Right atrium auricular region (tissue), 2 donors: ENCODE data around the gene TLX1. TPM values are rescaled to one million over a fixed set of nuclear protein-coding genes. Genes with fewer than 3 reads are reported as not detected.

Experiments
- DNase-seq: peaks from one replicate; pipeline ENCODE4 v3.0.0-alpha.2; 2019; ENCODE audit warnings: low spot score
- H3K27ac ChIP-seq, 2 donors: fragments of 200-600 bp; sonication (generic); 1 replicate in 1 of 2; 2 replicates in 1 of 2; pipeline ENCODE4 v1.5.1; 2016 to 2019
- H3K27me3 ChIP-seq, 2 donors: fragments of 200-600 bp; sonication (generic); one replicate each; pipeline versions ENCODE4 v1.5.1 to v1.6.0; 2017 to 2019
- H3K36me3 ChIP-seq: fragments of 200-600 bp; sonication (generic); one replicate; pipeline ENCODE4 v1.5.1; 2016
- H3K4me1 ChIP-seq, 2 donors: fragments of 200-600 bp; sonication (generic); one replicate each; pipeline versions ENCODE4 v1.5.1 to v1.6.0; 2017 to 2019
- H3K4me3 ChIP-seq, 2 donors: fragments of 200-600 bp; sonication (generic); 1 replicate in 1 of 2; 2 replicates in 1 of 2; pipeline ENCODE4 v1.5.1; 2017 to 2019; ENCODE audit warnings: mild to moderate bottlenecking in 1 of 2, moderate library complexity in 1 of 2
- H3K9me3 ChIP-seq, 2 donors: fragments of 200-600 bp; sonication (generic); one replicate each; pipeline ENCODE4 v1.5.1; 2019
- total RNA-seq, 2 donors: library from RNA; depleted of rRNA; stranded (reverse); fragments of >200 nt; gene quantifications; one replicate each; pipeline ENCODE4 v1.1.0, GENCODE V29; 2016
- TF ChIP-seq, protein P1 (sequence below), 2 donors: fragments of 200-600 bp; sonication (generic); IDR thresholded peaks; one replicate each; pipeline ENCODE4 v1.5.1; 2019; ENCODE audit warnings: antibody characterized with exemption in 2 of 2

The TLX1 gene
- total RNA-seq, 2 donors from 2014 or later: not detected

DNA sequence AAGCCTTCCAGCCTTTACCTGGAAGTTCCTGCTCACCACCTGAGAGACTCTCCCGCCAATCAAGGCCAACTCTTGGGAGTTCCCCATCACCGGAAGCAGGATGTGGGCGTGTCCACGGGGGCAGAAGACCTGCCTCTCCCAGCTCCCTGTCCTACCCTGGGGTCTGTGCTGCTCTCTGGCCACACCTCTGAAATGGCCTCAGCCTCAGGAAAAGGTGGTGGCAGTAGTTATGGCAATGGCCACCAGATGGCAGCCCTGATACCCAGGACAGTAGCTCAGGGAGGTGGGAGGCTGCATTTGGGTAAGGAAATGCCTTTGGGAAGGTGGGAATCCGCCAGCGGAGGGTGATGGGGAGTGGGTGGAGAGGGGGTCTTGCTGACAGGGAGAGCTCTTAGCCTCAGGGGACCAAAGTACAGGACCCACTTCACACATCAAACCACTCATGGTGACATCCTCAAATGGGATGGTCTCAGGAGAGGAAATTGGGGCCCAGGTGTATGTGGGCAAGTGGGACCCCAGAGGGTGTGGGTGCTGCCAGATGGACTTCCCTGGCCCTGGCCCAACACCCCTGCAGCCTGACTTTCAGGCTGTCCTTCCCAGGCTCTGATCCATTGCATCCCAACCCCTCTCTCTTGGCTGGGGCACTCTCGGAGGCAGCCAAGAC is 35.4 kb upstream of the TLX1 start:
- DNase-seq: peak; percentile 64
- H3K27me3 ChIP-seq: peaks cover 0 to 12% of the 10 kb centered on the region in 2 donors
- no peaks in the 10 kb centered on the region for H3K4me1 ChIP-seq

DNA sequence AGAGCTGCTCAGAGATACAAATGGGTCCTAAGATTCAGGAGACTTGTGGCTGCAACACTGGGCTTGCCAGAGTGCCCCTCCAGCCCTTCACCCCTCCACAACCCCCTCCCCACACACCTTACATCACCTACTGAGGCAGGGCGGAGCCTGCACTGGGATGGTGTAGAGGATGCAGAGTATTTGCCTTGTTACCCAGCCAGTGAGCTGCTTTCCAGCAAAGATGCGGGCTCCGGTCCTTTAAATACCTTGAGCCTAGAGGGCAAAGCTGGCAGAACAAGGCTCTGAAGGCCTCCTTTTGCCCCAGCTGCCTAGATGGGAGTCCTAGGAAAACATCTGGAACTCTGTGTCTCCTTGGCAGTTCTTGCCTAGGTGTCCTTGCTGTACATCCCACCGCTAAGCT is 34.7 kb upstream of the TLX1 start:
- no peaks in the 10 kb centered on the region for H3K36me3 ChIP-seq
- TF ChIP-seq, protein P1, sequence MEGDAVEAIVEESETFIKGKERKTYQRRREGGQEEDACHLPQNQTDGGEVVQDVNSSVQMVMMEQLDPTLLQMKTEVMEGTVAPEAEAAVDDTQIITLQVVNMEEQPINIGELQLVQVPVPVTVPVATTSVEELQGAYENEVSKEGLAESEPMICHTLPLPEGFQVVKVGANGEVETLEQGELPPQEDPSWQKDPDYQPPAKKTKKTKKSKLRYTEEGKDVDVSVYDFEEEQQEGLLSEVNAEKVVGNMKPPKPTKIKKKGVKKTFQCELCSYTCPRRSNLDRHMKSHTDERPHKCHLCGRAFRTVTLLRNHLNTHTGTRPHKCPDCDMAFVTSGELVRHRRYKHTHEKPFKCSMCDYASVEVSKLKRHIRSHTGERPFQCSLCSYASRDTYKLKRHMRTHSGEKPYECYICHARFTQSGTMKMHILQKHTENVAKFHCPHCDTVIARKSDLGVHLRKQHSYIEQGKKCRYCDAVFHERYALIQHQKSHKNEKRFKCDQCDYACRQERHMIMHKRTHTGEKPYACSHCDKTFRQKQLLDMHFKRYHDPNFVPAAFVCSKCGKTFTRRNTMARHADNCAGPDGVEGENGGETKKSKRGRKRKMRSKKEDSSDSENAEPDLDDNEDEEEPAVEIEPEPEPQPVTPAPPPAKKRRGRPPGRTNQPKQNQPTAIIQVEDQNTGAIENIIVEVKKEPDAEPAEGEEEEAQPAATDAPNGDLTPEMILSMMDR (IDR thresholded peaks at IDR 0.05): no peak
- DNase-seq: no peak
- H3K9me3 ChIP-seq: no peaks in the 10 kb centered on the region
- H3K4me3 ChIP-seq: no peak overlapping the region
- H3K27me3 ChIP-seq: peaks cover 0 to 12% of the 10 kb centered on the region in 2 donors
- no peak overlapping the region for H3K27ac ChIP-seq
- H3K4me1 ChIP-seq: no peaks in the 10 kb centered on the region

More for the DNA sequence above, 35.4 kb upstream of the TLX1 start:
- Histone ChIP-seq H3K9me3 (no peaks in the 10 kb centered on the region), H3K27ac (no peak overlapping the region), H3K36me3 (no peaks in the 10 kb centered on the region), H3K4me3 (no peak overlapping the region)
- TF ChIP-seq, protein P1 (IDR thresholded peaks at IDR 0.05): peak in 1 of 2 donors; percentile 83

DNA sequence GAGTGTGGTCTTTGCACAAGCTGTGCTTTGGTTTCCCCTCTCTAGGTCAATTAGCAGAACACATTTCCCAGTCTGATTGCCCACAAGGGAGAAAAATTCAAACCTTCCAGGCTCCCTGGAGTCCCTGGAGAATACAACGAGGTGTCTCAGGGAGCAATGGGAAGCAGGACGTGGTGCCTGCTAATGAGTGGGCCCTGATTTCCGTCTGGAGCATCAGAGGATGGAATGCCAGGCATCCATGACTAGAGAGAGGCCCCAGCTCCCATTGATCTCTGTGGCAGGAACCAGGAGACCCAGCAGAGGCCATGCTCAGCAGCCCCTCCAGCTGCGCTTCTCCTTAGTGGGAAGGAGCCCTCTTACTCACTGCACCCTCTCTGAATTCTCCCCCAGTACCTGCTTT is 33.2 kb upstream of the TLX1 start:
- Histone ChIP-seq H3K9me3 (no peaks in the 10 kb centered on the region), H3K36me3 (no peaks in the 10 kb centered on the region), H3K4me1 (no peaks in the 10 kb centered on the region), H3K27ac (no peak overlapping the region), H3K4me3 (no peak overlapping the region), H3K27me3 (peaks cover 0 to 10% of the 10 kb centered on the region in 2 donors)
- TF ChIP-seq, protein P1 (IDR thresholded peaks at IDR 0.05): no peak
- DNase-seq: no peak

DNA sequence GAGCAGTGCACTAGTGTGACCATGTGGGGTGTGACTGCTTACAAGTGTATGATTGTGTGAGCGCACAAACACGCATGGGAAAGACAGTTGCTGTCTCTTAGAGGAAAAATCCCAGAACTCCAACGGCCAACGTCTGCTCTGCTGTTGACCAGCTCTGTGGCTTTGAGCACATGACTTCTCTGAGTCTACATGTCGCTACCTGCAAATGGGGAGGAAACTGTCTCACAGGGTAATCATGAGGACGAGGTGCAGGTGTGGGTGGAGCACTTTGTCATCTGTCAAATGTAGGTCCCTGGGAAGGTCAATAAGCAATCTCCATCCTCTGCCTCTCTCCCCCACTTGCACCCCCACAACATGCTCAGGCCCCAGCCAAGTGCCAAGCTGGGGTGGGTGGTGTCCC is 31.2 kb upstream of the TLX1 start:
- Histone ChIP-seq H3K36me3 (no peaks in the 10 kb centered on the region), H3K9me3 (no peaks in the 10 kb centered on the region), H3K27me3 (peaks cover 0 to 4% of the 10 kb centered on the region in 2 donors), H3K4me1 (no peaks in the 10 kb centered on the region), H3K4me3 (no peak overlapping the region), H3K27ac (no peak overlapping the region)
- DNase-seq: no peak
- TF ChIP-seq, protein P1 (IDR thresholded peaks at IDR 0.05): no peak

DNA sequence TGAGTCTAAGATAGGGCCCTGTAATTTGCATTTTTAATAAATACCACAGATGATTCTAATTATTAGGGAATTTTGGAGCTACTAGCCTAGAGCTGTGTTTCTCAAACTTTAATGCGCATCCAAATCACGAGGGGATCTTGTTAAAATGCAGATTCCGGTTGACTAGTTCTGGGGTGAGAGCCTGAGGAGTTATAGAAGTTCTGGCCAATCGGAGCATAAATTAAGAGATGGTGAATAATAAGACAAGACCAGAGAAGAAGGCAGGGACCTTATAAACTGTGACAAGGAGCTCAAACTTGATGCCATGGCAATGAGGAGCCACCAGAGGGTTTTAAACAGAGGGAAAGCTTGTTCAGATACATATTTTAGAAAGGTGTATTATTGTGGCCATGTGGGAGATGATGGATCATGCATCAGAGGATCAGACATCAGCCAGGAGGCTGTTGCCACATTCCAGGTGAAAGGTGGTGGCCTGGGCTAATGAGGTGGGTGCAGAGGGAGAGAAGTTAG is 29.7 kb upstream of the TLX1 start:
- Histone ChIP-seq H3K27ac (no peak overlapping the region), H3K27me3 (peaks cover 0 to 4% of the 10 kb centered on the region in 2 donors), H3K36me3 (no peaks in the 10 kb centered on the region), H3K9me3 (no peaks in the 10 kb centered on the region), H3K4me3 (no peak overlapping the region), H3K4me1 (no peaks in the 10 kb centered on the region)
- TF ChIP-seq, protein P1 (IDR thresholded peaks at IDR 0.05): no peak
- no peak for DNase-seq

DNA sequence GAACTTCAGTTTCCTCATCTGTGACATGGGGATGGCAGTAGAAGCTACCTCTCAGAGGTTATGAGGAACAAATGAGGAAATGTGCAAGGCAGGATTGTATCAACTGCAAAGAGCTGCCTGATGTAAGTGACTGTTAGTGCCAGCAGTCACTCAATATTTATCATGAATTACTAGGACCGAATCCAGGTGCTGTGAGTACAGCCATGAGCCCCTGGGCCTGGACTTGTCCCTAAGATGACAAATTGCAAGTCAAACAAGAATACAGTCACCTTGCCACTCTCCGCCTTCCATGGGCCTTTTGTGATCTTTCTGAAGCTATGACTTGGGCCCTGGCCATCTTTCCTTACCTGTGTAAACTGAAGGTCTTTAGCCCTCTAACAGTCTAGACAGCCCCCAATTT is 27.7 kb upstream of the TLX1 start:
- Histone ChIP-seq H3K36me3 (no peaks in the 10 kb centered on the region), H3K27ac (no peak overlapping the region), H3K4me3 (no peak overlapping the region), H3K4me1 (no peaks in the 10 kb centered on the region), H3K9me3 (no peaks in the 10 kb centered on the region), H3K27me3 (peaks cover 0 to 4% of the 10 kb centered on the region in 2 donors)
- TF ChIP-seq, protein P1 (IDR thresholded peaks at IDR 0.05): no peak
- no peak for DNase-seq
